Stimulated activated CD4-positive, alpha-beta T cell treated with anti-CD3 and anti-CD28 coated beads, Interleukin-15, amount 100 ng/mL, for 24 hours (primary cell): ENCODE data around the gene CA5A.
"Not testable (repeated sequence)": the region's sequence is repeated elsewhere in the genome, so short reads cannot be mapped to it uniquely, and the experiment has no call there.

Experiments
- DNase-seq: peaks from one replicate; pipeline ENCODE4 v3.0.0-alpha.2; 2020

The CA5A gene

DNA sequence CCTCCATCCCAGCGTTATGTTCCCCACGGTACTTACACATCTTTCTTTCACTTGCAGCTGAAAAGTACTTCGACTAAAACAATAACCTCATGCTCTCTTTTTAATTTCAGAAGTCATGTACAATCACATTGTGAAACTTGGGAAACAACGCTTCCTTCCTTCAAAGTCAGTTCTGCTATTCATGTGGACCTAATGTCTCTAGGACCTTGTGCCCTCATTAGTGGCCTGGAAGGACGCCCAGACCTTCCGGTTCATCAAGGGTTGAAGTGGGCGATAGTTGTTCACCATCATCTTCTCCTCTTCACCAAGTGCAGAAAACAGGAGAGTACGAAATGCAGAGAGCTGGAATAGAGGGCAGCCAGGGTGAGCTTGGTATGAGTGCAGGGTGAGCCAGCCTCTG is 48.4 kb downstream of the CA5A start:
- DNase-seq = not testable (repeated sequence)

- not testable (repeated sequence) for DNase-seq
Observed at GRCh38 chr16:87885371-87885967, 50.9 kb downstream of the CA5A start.

GRCh38 chr16:87882436-87883019 is 53.8 kb downstream of the CA5A start:
- no peak for DNase-seq

DNA sequence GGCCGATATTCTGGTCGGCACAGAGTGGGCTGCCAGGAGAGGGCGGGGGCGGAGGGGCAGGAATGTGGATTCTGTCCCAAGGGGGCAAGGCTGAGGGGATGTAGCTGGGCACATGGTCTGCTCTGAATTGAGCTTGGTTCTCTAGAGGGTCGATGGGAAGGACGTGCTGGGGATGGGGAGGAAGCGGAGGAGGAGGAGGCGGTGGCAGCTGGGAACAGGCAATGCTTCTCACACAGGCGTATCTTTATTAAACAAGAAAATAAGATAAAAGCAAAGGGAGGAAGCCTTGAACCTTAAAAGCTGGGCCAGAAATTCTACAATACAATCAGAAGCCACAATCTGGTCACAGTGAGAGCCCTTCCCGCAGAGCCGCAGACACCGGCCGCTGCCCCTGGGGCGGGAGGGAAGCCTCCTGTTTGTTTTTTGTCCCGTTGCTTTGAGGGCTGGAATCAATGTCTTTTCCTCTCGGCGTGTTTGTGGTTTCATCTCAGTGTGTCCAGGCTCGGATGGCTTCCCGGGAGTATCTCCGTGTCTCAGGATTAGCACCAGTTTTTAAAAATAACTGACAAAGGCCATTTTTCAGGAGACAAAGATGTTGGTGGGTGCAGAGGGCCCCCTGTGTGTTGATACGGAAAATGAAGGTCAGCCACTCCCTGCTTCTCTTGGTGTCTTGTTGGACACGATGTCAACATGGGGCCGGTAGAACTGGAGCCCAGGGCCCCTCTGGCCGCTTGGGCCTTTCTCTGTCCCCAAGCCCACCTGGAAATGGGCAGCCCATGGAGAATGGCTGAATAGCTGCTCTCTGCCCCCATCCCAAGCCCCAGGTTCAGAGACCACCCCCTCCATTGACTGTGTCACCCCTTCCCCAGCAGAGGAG is 54.8 kb downstream of the CA5A start:
- DNase-seq = no peak

- DNase-seq = no peak
Observed at GRCh38 chr16:87880117-87880696, 56.1 kb downstream of the CA5A start.

- not testable (repeated sequence) for DNase-seq
Observed at GRCh38 chr16:87879411-87880013, 56.8 kb downstream of the CA5A start.

DNA sequence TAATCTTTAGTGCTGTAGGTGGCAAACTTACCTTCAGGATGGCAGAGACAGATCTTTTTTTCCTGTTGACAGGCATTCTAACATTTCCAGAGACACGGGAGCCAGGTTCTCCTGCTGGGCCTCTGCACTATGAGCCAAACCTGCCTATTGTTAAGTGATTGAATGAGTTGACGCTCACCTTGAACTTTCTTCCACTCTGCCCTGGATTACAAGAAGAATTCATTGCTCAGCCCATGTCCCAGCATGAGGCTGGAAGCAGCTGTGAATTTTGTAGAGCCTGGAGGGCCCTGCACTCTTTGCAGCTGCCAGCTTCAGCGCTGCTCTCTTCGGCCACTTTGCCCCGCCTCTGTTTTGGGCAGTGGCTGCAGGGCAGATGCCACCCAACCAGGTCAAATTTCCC is 57.6 kb downstream of the CA5A start:
- DNase-seq = no peak

DNA sequence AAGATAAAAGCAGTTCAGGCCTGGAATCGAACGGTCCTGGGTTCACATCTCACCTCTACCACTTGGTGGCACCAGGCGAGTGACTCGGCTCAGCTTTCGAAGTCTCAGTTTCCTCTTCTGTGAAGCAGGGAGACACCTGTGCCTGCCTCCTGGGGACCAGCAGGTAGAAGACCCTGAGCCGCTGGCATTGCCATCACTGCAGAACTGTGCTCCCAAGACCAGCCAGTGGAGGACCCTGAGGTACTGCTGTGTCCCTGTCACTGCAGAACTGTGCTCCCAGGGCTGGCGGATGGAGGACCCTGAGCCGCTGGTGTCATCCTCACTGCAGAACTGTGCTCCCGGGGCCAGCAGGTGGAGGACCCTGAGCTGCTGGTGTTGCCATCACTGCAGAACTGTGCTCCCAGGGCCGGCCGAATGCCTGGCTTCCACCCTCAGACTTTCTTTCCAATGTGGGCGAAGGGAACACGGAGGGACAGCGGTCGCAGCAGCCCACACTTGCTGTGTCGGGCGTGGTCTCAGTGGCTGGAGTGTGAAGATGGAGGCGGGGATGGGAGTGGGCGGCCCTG is 58.3 kb downstream of the CA5A start:
- DNase-seq = peak; percentile 67

GRCh38 chr16:87874639-87875427 is 61.5 kb downstream of the CA5A start:
- DNase-seq = peak; percentile 91

DNA sequence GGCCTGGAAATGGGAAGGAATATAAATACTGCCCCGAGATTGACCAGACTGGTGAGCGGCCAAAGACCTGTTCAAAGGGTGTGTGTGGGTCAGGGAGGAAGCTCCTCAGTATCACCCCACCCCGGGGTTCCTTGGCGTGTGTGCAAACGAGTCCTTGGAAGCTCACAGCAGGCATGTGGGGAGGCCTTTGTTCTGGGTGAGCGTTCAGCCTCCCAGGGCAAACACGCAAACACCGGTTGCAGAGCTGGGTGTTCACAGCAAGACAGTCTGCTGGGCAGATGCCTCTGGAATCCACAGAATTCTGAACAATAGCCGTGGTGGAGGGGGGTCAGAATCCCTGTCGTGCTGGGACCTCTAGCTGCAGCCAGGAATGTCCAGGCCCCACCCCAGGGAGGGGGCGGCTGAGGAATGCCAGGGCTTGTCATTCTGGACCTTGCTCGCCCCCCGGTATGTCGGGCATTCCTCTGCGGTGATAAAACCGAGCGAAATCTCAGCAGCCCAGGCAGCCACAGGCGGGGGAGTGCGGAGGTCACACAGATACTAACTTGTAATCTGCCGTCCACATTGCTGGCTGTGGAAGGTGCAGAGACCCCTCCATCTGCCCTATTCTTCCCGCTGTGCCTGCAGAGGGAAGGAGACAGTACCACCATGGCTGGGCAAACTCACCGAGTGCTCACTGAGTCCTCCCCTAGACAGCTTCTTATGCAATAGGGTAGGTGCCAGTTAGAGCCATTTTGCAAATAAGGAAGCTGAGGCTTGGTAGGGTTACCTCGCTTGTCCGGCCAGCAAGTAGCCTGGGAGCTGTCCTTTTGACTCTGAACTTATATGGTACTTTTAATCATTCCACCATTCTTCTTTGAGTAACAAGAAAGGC is 65.7 kb downstream of the CA5A start:
- not testable (repeated sequence) for DNase-seq

- DNase-seq = not testable (repeated sequence)
Observed at GRCh38 chr16:87869879-87870417, 66.4 kb downstream of the CA5A start.

DNA sequence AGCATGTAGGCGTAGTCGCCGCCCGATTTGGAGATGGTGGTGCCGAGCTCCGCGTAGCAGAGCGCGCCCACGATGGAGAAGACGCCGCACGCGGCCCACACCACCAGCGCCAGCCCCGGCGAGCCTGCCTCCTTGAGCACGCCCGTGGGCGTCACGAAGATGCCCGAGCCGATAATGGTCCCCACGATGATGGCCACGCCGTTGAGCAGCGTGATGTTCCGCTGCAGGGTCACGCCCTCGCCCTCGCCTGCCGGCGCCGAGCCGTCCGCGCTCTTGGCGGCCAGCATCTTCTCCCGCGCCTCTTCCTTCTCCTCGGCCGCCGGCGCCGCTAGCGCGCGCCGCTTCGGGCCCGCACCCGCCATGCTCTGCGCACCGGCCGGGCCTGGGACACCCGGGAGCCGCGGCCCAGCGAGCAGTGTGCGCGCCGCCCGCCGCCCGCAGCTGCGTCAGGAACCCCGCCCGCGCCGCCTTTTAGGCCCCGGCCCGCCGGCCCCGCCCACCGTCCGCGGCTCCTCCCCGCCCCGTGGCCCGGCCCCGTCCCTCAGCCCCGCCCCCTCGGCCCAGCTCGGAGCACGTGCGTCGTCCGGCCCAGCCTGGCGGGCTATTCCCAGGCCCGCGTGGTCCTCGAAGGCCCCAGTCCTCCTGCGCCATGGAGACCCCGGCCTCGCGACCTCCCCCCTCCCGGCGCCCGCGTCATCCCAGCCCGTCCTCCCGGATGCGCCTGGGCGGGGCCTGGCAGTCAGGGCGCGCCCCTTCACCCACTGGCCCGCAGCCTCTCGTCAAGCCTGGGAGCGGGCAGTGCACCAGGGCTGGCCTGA is 67.1 kb downstream of the CA5A start, which contains the start of gene SLC7A5:
TSS of gene SLC7A5 (minus strand) at position 447 of the 818 bp plus-strand sequence. CDS start at position 362, 85 bp downstream.
- peak; percentile 92 for DNase-seq

DNA sequence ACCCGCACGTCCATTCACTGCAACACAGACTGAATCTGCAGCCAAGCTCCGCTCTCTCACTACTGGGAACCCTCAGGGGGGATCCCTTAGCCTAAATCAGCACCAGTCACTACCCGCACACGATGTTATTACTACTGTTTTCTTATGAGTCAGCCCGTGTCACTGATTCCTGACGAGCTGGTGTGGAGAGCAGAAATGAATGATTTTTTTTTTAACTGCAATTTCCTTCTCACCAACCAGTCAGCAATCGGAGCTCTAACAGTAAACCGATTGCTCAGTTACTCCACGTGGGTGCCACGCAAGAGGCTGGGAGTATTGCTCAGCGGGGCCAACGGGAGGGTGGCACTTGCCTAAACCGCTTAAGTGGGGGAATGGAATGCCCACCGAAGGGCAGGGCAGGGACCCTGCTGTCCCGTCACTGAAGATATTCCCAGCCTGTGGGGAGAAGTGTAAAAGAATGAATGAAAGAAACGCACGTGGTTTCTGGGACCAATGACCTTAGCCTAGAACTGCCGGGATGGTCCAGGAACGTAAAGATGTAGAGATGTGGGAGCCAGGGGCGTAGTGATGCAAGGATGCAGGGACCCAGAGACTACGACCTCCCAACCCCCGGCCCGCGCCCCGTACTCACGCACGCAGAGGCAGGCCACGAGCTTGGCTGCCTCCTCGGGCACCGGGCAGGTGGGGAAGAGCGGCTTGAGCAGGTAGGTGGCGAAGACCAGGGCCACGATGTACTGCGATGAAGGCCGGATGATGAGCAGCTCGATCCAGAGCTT is 67.9 kb downstream of the CA5A start:
- DNase-seq = peak; percentile 76

DNA sequence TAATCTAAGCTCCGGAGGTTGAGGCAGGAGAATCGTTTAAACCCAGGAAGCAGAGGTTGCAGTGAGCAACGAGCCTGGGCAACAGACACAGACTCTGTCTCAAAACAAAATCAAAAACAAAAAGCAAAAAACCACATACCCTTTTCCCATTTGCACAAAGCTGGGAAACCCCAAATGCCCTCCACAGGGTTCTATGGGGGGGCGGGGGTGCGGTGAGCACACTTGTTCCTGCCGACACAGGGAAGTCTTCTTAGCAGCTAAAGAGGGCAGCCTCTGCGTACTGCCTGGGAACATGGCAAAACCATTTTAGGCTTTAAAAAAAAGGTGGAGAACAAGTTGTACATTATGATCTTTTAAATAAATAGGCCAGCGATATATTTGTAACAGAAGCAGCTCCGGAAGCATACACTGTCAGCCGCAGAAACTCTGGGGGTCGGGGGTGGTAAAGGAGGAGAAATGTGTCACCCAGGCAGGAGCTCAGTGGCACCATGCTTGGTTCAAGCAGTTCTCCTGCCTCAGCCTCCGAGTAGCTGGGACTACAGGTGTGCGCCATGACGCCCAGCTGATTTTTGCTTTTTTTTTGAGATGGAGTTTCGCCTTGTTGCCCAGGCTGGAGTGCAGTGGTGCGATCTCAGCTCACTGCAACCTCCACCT is 70.3 kb downstream of the CA5A start:
- peak; percentile 69 for DNase-seq

DNA sequence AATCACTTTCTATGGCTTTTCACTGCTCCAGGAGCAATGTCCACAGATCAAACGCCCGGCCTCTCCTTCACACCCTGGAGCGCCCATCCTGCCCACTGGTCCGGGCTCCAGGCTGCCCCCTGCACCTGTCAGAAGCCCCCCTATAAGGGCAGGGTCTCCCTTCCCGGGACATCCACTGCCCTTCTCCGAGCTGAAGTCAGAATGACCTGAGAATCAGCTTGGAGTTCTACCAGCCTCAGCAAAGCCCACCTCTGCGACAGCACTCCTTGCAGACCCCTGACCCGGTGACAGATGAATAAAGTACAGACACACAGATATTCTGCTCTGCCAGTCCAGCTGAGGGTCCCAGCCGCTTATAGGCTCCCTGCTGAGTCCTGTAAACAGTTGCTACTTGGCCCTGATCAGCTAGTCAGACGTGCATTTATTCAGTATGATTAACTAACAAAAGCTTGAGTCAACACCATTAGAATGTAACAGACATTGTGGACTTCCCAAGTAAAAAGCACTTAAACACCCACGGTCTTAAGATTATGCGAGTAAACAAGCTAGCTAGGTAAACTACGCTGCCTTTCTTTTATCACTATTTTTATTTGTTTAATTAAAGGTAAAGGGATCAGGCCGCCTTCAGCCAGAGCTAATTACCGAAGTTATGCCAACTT is 71.9 kb downstream of the CA5A start:
- DNase-seq = no peak

DNA sequence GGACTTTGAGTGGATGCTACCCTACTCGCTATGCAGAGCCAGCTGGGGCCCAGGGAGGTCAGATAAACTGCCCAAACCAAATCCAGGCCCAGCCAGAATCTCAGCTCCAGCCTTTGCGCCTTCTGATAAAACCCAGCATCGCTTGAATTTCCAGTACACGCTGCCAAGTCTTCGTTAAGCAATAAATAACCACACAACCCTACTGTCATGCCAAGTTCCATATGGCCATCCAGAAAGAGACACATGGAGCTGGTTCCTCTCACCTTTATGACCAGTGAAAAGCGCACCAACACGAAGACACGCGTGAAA is 73.0 kb downstream of the CA5A start:
- not testable (repeated sequence) for DNase-seq

- peak; percentile 16 for DNase-seq
Observed at GRCh38 chr16:87862597-87863326, 73.6 kb downstream of the CA5A start.
